Measurements from ENCODE around the gene APCDD1.

DNA sequence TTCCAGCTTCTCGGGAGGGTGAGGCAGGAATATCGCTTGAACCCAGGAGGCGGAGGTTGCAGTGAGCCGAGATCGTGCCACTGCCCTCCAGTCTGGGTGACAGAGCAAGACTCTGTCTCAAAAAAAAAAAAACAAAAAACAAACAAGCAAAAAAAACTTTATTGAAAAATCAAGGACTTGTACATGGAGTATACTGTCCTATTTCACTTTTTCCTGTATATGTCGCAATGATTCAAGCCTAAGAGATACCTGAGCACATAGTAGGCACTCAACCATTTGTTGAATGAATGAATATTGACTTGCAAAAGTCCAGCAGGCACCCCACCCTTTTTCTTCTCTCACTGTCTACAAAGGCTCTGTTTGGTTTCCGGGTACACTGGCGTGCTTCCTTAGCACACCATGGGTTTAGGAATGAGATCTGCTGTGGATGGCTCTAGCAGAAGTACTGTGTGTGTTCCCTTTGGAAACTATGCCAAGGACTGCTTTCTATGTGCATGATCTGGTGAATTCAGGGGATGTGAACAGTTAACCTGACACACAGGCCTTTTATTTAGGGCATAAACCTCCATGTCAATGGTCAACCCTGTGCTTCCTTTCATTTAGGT is 6.1 kb downstream of the APCDD1 start:
- TF ChIP-seq, protein P1, sequence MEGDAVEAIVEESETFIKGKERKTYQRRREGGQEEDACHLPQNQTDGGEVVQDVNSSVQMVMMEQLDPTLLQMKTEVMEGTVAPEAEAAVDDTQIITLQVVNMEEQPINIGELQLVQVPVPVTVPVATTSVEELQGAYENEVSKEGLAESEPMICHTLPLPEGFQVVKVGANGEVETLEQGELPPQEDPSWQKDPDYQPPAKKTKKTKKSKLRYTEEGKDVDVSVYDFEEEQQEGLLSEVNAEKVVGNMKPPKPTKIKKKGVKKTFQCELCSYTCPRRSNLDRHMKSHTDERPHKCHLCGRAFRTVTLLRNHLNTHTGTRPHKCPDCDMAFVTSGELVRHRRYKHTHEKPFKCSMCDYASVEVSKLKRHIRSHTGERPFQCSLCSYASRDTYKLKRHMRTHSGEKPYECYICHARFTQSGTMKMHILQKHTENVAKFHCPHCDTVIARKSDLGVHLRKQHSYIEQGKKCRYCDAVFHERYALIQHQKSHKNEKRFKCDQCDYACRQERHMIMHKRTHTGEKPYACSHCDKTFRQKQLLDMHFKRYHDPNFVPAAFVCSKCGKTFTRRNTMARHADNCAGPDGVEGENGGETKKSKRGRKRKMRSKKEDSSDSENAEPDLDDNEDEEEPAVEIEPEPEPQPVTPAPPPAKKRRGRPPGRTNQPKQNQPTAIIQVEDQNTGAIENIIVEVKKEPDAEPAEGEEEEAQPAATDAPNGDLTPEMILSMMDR (IDR thresholded peaks at IDR 0.05; ENCODE audit: low read depth, low read length), result no peak
- no peak for TF ChIP-seq EZH2phosphoT487 (IDR thresholded peaks at IDR 0.05; ENCODE audit: low read depth)
